ENCODE data around the gene IRAK1. TPM values are rescaled to one million over a fixed set of nuclear protein-coding genes. Genes with fewer than 3 reads are reported as not detected.

The IRAK1 gene
- total and polyA plus RNA-seq, 2 of the 8 experiments (the other 6 are each of a cell fraction or from before 2014, with no cell fraction given), result 26.6 to 41.7 TPM

GRCh38 chrX:153961292-153961691 is 58.4 kb downstream of the IRAK1 start:
- Histone ChIP-seq H2BK12ac (ENCODE audit: low read depth, low read length) (no peak overlapping the region), H3K23ac (ENCODE audit: insufficient read length) (no peak overlapping the region), H4K8ac (ENCODE audit: extremely low read depth, insufficient read depth, low read length) (no peak overlapping the region), H3K18ac (ENCODE audit: extremely low read depth, low read length) (no peak overlapping the region), H3K79me1 (ENCODE audit: low read depth, low read length) (no peaks in the 10 kb centered on the region; the same call in 1 of the 2 replicates), H4K5ac (ENCODE audit: insufficient read length, low read depth, low read length) (no peak overlapping the region), H3K9me3 (ENCODE audit: insufficient read depth in 2 of 2, low read depth in 1 of 2, low read length in 1 of 2) (no peaks in the 10 kb centered on the region), H4K20me1 (replicated peaks in 1 of 2; ENCODE audit: control insufficient read depth in 1 of 2, insufficient read depth in 2 of 2, low read length in 2 of 2) (peaks cover 2 to 17% of the 10 kb centered on the region in 2 experiments), H2BK120ac (replicated peaks; ENCODE audit: low read depth, low read length) (no peak overlapping the region), H2AK5ac (ENCODE audit: low read depth, low read length) (no peak overlapping the region), H3K27ac (ENCODE audit: low read depth, low read length) (no peak overlapping the region), H3K4me1 (replicated peaks in 1 of 4; ENCODE audit: control insufficient read depth in 3 of 4, insufficient read depth in 4 of 4, low read length in 3 of 4) (peaks cover 0 to 4% (median 0%) of the 10 kb centered on the region in 4 experiments; a peak in 1 of 7 replicates), H2BK15ac (ENCODE audit: low read length) (no peak overlapping the region), H2BK20ac (ENCODE audit: low read length) (no peak overlapping the region), H2BK5ac (ENCODE audit: low read depth, low read length) (no peak overlapping the region), H4K91ac (replicated peaks; ENCODE audit: insufficient read length, low read length) (no peak overlapping the region), H3K14ac (ENCODE audit: insufficient read length) (no peak overlapping the region), H3K4me3 (ENCODE audit: extremely low read depth in 1 of 4, insufficient read depth in 2 of 4, low read depth in 3 of 4, low read length in 4 of 4) (no peak overlapping the region), H3K4me2 (ENCODE audit: insufficient read depth in 1 of 2, low read depth in 2 of 2, low read length in 2 of 2) (no peak overlapping the region), H3K9ac (replicated peaks in 1 of 4; ENCODE audit: extremely low read depth in 1 of 4, low read depth in 3 of 4, low read length in 3 of 4) (no peak overlapping the region), H3K56ac (replicated peaks; ENCODE audit: insufficient read length, low read depth, low read length) (no peak overlapping the region), H3K4ac (replicated peaks; ENCODE audit: insufficient read length, low read depth, low read length) (no peak overlapping the region), H3K79me2 (ENCODE audit: control insufficient read depth in 1 of 2, insufficient read depth in 2 of 2, low read length in 2 of 2) (peaks cover 10 to 40% of the 10 kb centered on the region in 2 experiments), H3K36me3 (ENCODE audit: control insufficient read depth in 2 of 4, insufficient read depth in 4 of 4, low read length in 3 of 4) (peaks cover 13 to 74% (median 45%) of the 10 kb centered on the region in 4 experiments), H2AFZ (ENCODE audit: low read length) (no peak overlapping the region), H3K27me3 (replicated peaks in 1 of 4; ENCODE audit: control insufficient read depth in 3 of 4, extremely low read depth in 1 of 4, insufficient read depth in 3 of 4, low read length in 3 of 4) (no peaks in the 10 kb centered on the region), H3K23me2 (ENCODE audit: low read depth, low read length) (no peaks in the 10 kb centered on the region)
- no peak for TF ChIP-seq CHD1 (IDR thresholded peaks at IDR 0.05; ENCODE audit: low read depth, low read length)
- no peak for TF ChIP-seq CTBP2 (IDR thresholded peaks at IDR 0.05; ENCODE audit: borderline replicate concordance, insufficient read depth, insufficient read length, low read length)
- no peak for TF ChIP-seq GABPA (IDR thresholded peaks at IDR 0.05; ENCODE audit: borderline replicate concordance, insufficient read depth, low read length)
- TF ChIP-seq SP4 (IDR thresholded peaks at IDR 0.05; ENCODE audit: low read length), result no peak
- TF ChIP-seq CEBPB (IDR thresholded peaks at IDR 0.05; ENCODE audit: low read depth, low read length), result no peak
- no peak for TF ChIP-seq EP300 (IDR thresholded peaks at IDR 0.05; ENCODE audit: borderline replicate concordance in 1 of 2, low read depth in 2 of 2, low read length in 2 of 2)
- CTCF ChIA-PET (ENCODE audit: partially characterized antibody), result interaction anchor here (1.0 to 11.2 kb wide), 3 partner anchors 13 to 50 kb away, joined by 3 to 102 read pairs (median 3); partner anchors contain the start of gene RENBP
- DNase-seq (ENCODE audit: low read depth in 1 of 2, low spot score in 2 of 2) (no peak), FAIRE-seq (no peak)
- POLR2A ChIA-PET (ENCODE audit: partially characterized antibody), result interaction anchor here (0.7 to 1.9 kb wide), 4 partner anchors 9 to 37 kb away, joined by 3 to 9 read pairs (median 4); partner anchors contain the start of genes HCFC1 and TMEM187
- WGBS, 2 experiments (ENCODE audit: extremely low coverage in 1 of 2, insufficient coverage in 1 of 2, insufficient read length in 1 of 2, insufficient replicate concordance in 2 of 2, low coverage in 1 of 2, low lambda C conversion rate in 2 of 2, missing lambda C conversion rate in 1 of 2), result 93% methylated on average over 7 of the region's 11 CpGs; no CpG with 5 or more reads in 1 of the 2 experiments
